Measurements from ENCODE around the gene HAAO.

- TF ChIP-seq CTCF (conservative IDR thresholded peaks at IDR 0.05; ENCODE audit: low read length) (no peak), EZH2phosphoT487 (IDR thresholded peaks at IDR 0.05; ENCODE audit: borderline replicate concordance) (no peak)
Observed at GRCh38 chr2:42801381-42801780, 9.0 kb upstream of the HAAO start.
